ENCODE measurements around the gene XK. TPM values are rescaled to one million over a fixed set of nuclear protein-coding genes. Genes with fewer than 3 reads are reported as not detected.

The XK gene
- total RNA-seq, 4 donors from 2014 or later = 0.09 to 0.38 (median 0.16) TPM; not detected in 1

DNA sequence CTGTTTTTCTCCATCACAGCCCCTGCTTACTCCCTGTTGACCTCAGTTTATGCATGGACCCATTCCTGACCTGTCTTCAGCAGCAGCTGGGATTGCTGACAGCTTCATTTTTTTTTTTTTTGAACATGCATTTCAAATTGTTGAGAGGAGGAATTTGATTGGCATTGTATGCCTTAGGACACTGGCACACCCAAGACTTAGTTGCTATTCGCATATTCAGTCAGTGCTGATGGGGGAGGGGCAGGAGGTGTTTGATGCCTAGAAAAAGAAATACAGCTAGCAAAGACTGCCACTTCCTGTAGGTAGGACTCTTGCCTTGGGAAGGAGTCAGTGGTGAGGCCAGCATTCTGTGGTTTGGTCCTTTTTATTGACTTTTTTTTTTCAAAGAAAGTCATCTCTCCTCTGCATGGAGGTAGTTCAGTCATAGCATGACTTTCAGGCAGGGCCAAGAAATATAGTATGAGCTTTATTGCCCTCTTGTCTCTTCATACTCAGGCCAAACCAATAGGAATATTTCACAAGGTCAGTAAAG lies 33.6 kb upstream of the XK start:
- ATAC-seq (ENCODE audit: low FRiP score) (no peak), DNase-seq (ENCODE audit: low spot score) (no peak)
- TF ChIP-seq, protein P1, sequence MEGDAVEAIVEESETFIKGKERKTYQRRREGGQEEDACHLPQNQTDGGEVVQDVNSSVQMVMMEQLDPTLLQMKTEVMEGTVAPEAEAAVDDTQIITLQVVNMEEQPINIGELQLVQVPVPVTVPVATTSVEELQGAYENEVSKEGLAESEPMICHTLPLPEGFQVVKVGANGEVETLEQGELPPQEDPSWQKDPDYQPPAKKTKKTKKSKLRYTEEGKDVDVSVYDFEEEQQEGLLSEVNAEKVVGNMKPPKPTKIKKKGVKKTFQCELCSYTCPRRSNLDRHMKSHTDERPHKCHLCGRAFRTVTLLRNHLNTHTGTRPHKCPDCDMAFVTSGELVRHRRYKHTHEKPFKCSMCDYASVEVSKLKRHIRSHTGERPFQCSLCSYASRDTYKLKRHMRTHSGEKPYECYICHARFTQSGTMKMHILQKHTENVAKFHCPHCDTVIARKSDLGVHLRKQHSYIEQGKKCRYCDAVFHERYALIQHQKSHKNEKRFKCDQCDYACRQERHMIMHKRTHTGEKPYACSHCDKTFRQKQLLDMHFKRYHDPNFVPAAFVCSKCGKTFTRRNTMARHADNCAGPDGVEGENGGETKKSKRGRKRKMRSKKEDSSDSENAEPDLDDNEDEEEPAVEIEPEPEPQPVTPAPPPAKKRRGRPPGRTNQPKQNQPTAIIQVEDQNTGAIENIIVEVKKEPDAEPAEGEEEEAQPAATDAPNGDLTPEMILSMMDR (IDR thresholded peaks at IDR 0.05) = no peak

DNA sequence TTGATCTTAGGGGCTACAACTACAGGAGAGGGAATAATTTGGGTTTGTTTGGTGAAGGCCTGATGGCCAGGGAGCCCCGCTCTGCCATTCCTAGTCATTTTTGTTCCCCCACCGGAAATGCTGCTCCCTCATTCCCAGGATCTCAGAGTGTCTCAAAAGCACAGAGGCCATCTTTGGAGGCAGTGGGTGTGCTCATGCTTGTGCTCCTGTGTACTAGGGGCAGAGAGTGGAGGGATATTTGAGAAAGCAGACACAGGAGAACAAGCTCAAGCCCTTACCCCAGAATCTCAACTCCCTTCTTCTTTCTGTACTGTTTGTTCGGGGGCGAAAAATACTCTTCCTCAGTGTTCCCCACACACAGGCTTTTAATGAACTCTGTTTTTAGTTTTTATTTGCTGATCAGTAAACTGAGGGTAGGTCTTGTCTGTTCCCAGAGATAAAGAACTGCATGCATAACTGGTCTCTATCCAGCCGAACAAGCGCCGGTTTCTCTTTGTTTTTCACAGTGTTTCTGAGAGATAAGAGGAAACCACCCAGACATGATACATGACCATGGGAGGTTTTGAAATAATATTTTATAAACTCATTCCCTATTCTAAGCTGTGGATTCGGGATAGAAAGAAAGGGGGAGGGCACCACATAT lies 32.9 kb upstream of the XK start:
- no peak for DNase-seq (ENCODE audit: low spot score)
- ATAC-seq (ENCODE audit: low FRiP score) = no peak
- TF ChIP-seq, protein P1 (IDR thresholded peaks at IDR 0.05) = no peak

DNA sequence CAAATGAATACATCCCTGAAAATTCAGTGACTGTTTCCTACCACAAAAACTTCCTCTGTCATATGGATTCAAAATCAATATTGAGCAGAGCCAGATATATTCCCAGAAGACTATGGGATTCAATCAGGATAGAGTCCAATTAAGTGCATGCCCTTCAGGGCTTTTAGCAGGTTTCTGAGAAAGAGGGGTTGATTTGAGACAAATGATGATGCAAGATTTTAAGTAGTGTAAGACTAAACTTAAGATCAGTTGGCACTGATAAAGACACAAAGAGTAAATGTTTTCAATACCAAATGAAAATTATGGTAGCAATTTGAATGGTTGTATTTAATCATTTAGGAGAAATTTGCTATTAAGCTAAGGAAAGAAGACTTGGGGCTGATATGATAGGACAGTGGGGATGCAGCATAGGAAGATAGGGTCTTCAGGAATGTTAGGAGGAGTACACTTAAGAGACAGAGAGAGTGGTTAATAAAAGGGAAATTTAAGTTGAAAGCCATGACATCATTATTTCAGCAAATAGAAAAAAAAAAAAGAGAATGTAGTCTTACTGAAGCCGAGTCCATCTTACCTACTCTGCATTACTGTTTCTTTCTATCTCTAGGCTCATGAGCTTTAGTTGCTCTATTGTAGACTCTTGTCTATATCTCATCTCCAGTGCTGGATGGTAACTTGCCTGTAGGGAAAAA lies 32.0 kb upstream of the XK start:
- ATAC-seq (ENCODE audit: low FRiP score) (no peak), DNase-seq (ENCODE audit: low spot score) (no peak)
- TF ChIP-seq, protein P1 (IDR thresholded peaks at IDR 0.05) = no peak

DNA sequence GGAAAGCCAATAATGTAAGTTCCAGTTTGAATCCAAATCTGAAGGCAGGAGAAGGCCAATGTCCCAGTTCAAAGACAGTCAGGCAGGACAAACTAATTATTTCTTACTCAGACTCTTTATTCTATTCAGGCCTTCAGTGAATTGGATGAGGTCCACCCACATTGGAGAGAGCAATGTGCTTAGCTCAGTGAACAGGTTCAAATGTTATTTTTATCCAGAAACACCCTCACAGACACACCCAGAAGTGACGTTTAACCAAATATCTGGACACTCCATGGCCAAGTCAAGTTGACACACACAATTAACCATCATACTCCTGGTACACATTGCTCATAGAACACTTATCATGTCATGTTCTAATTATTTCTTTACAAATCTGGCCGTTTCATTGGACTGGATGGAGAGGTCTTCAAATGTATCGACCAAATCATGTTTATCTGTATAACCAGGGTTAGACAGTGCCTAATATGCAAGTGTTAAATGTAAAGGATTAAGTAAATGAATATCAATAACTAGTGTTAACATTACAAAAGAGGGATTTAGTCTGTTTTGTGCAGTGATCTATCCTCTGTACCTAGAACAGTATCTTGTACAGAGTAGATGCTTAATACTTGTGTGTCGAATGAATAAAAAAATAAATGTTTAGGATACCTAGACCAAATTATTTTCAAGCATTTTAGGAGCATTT lies 27.1 kb upstream of the XK start:
- DNase-seq (ENCODE audit: low spot score) (no peak), ATAC-seq (ENCODE audit: low FRiP score) (no peak)
- TF ChIP-seq, protein P1 (IDR thresholded peaks at IDR 0.05) = no peak

DNA sequence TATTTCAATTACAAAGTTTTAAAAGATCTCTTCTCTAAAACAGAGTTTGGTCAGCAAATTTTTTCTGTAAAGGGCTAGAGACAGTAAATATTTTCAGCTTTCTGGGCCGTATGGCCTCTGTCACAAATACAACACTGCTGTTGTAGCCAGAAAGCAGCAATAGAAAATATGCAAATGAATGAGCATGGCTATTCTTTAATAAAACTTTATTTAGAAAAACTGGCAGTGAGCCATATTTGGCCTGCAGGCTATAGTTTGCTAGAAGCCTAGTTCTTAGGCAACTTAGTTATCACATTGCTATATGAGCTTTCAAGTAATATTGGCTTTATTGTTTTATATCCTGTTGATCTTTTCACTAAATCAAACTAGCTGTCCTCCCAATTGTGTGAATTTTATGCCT lies 26.5 kb upstream of the XK start:
- DNase-seq (ENCODE audit: low spot score) (no peak), ATAC-seq (ENCODE audit: low FRiP score) (no peak)
- TF ChIP-seq, protein P1 (IDR thresholded peaks at IDR 0.05) = no peak

DNA sequence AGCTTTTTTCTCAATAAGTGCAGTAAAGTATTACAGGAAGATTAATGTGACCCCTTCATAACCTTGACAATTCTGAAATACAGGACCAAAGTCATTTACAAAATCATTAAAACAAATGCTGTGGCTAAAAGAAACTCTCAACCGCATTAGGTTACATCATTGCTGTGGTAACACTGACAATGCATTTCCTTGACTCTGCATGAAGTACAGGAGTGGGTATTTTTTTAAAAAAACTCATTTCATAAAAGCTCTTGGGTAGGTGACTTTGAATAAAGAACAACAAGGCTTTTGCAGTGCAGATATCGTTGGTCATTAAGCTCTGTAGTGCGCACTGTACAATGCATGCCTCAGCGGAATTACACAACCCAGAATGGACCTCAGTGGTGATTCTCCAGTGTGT lies 23.4 kb upstream of the XK start:
- DNase-seq (ENCODE audit: low spot score) (no peak), ATAC-seq (ENCODE audit: low FRiP score) (no peak)
- TF ChIP-seq, protein P1 (IDR thresholded peaks at IDR 0.05) = no peak

Measured in omental fat pad (tissue), 4 donors.